HG03575 (cell line): ENCODE results near the gene JAZF1.
"Not testable (repeated sequence)": the region's sequence is repeated elsewhere in the genome, so short reads cannot be mapped to it uniquely, and the experiment has no call there.

Experiments used
- ATAC-seq: cut with Tn5 transposase; IDR thresholded peaks from one replicate; pipeline ENCODE4 v1.9.1; 2021; ENCODE audit not compliant: unreplicated experiment, insufficient number of reproducible peaks, low FRiP score; ENCODE audit errors: extremely low read depth

Gene JAZF1

DNA sequence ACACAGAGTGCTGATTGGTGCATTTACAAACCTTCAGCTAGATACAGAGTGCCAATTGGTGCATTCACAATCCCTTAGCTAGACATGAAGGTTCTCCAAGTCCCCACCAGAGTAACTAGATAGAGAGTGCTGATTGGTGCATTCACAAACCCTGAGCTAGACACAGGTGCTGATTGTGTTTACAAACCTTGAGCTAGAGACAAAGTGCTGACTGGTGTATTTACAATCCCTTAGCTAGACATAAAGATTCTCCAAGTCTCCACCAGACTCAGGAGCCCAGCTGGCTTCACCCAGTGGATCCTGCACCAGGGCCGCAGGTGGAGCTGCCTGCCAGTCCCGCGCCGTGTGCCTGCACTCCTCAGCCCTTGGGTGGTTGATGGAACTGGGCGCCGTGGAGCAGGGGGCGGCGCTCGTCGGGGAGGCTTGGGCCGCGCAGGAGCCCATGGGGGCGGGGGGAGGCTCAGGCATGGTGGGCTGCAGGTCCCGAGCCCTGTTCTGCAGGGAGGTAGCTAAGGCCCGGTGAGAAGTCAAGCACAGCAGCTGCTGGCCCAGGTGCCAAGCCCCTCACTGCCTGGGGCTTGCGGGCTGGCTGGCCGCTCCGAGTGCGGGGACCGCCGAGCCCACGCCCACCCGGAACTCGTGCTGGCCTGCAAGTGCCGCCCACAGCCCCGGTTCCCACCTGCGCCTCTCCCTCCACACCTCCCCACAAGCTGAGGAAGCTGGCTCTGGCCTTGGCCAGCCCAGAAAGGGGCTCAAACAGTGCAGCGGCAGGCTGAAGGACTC is 323.7 kb downstream of the JAZF1 start:
- ATAC-seq, result not testable (repeated sequence)

DNA sequence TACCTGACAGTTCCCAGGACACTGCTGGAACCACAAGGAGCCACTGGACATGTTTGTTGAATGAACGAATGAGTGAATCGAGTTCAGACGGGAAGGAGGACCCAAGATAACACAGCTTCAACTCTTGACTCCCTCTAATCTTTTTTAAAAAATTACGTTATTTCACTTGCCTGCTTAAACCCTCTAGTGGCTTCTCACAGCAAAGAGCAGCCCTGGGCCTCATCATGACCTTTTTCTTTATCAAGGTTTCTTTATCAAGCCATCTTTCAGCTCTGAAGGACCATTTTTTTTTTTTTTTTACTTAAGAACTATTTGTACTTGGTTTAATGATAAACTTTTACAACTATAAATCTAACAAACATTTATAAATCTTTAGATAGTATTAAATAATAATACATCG is 330.1 kb downstream of the JAZF1 start:
- no peak for ATAC-seq

DNA sequence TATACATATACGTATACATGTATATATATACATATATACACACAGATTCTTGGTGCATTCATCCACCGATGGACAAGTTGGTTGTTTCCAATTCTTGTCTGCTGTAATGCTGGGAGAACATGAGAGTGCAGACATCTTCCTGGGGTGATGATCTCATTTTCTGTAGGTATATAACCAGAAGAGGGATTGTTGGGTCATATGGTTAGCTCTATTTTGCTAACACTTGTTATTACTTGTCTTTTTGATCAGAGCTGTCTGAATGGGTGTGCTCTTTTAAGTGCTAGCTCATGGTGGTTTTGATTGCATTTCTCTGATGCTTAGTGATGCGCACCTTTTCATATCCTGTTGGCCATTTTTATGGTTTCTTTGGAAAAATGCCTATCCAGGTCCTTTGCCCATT is 334.2 kb downstream of the JAZF1 start:
- ATAC-seq, result no peak

DNA sequence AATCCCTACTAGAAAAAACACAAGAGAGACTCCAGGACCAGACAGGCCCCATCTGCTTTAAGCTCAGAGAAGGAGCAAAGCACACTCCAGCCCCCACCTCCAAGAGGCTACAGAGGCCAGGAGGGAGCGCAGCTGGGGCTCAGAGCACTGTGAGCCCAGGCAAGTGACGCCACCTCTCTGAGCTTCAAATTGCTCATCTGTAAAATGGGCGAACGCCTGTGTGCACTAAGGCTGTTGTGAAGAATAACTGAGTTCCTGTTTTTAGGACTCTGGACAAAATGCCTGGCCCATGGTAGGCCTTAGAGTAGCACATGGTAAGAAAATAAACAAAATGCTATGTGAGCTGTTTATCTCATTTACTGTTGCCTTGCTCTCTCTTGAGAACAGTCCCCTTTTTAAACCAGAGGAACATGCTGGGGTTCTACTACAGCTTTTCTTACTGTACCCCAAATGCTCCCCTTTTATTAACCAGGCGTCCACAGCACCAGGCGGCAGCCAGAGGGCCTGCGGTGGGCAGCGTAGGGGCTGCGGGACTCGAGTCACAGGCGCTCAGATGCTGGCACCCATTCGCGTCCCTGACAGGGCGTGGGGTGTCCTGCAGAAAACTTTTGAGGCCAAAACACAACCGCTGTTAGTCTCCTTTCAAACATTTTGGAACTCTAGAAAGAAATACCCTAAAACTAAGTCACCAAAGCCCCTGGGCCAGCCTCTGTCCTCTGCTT is 336.9 kb downstream of the JAZF1 start:
- ATAC-seq, result no peak

DNA sequence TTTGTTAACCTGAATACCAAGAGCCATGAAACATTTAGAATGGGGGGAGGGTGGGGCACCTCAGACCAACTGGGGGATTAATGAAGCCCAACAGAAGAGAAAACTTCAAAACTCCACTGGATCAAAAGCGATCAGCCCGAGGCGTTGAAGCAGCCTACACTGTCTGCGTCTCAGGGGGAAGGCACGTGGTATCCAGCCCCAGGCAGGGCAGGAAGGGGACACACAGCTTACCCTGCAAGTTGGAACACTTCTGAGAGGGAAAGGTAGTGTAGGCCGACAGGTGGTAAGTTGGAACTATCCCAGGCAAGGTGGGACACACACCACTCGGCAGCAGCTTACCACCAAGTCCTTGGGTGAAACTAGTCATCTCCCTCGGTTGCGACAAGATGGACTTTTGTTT is 337.7 kb downstream of the JAZF1 start:
- no peak for ATAC-seq

DNA sequence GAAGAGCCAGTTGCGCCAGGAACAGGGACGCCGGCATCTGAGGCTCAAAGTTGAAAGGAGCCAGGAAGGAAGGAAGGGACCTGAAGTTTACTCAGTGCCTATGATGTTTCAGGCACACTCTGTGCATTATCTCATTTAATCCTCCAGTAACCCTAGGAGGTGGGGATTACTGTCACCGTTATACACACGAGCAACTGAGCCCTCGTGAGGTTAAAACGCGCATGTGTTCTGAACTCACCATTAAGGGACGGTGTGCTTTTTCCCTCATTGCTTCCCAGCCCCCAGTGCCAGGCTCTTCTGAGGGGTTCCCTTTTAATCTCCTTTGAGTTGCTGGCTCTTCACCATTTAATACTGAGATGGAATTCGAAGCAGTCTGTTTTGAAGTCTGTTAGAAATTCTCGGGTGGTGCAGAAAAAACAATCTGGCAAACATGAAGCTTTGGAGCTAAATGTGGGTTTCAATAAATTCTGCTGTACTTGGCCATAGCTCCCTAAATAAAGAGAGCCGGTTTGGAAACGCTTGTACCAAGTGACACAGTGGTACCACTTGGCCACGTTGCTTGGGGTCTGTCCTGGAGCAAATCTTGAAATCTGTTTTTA is 338.4 kb downstream of the JAZF1 start:
- no peak for ATAC-seq

DNA sequence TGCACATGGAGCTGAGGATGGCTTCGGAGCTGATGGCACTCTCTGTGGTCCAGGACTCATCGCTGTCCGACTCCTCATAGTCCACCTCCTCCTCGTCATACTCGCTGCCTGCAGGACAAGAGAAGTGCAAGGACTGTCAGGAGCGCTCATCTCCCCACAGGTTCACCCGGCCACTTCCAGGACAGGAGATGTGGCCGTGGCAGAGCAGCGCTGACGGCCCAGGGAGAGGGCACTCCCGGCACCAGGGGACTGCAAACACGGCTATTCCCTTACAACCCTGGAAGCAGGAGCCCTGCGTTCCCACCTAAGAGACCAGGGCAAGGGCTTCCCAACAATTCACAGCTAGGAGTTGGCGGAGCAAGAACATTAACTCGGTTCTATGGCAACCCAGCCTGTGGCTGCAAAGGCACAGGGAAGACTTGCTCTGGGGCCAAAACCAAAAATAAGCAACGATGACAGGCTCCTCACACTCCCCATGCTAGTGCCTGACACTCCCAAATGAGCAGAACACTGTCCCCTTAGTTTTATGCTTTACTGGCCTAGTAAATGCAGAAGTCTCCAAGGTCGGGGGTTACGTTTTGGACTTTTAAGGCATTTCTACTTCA is 339.7 kb downstream of the JAZF1 start:
- ATAC-seq, result no peak

DNA sequence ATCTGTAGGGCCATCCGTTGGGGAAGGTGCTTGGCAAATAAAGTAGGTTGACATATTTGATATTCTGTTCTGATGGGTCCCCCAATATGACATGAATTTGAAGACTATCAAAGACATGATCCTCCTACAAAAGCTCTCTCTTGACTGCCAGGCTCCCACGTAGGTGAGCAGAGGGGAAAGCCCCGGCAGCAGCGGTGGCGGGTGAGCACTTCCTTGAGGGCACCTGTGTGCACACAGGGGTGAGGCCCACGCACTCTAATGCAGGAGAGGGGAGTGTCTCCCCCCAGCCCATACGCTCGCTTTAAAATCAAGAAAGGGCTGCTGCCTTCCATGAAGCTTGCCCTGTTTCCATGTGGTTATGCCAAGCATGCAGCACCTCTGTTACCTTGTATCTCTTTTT is 340.3 kb downstream of the JAZF1 start:
- ATAC-seq, result no peak

DNA sequence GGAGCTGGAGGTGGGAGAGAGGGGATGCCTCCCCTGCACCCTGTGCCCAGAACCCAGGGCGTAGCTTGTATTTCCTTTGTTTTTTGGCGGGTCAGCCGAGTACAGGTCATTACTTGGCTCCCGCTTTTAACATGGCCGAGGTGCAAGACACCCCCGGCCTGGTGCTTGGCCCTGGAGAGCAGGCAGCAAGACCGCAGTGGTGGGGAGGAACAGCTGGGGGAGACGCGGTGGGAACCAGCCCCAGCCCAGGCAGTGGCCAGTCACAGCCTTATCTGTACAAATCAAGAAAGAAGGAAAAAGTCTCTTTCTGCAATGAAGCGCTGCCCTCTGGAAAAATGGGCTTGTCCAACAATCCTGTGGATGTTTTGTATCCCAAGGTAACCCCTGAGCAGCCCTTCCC is 341.5 kb downstream of the JAZF1 start:
- ATAC-seq, result no peak

DNA sequence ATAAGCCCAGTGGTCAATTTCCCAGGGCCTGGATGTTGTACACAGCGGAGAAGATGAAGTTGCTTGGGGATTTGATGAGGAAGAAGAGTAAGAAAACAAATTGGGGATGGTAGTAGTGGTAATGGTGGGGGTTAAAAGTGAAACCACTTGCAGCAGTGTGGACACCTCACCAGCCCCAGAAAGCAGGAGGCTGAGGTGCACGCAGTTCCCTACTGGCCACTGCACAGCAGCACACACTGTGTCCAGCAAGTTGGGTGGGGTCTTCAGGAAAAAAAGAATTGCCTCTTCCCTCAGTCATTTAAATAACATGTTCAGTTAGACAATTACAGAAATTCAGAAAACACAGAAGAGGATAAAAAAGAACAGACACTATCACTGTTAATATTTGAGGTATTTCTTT is 344.1 kb downstream of the JAZF1 start:
- ATAC-seq, result no peak

DNA sequence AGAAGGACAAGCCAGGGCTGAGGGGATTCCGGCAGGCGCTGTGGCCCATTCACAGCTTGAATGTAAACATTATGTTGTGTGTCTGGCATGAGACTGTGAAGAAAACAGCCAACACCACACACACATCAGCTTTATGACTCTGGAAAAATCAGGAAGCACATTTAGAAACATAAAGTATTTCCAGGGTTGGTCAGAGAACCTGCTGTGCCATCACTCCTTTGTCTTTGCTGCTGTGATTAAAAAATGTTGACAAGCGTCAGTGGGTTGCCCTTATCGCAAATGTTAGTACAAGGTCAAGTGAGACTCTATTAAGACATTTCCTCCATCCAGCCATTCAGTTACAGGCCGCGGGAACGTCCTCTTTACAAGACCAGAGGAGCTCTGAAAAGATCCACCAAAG is 345.2 kb downstream of the JAZF1 start:
- no peak for ATAC-seq

DNA sequence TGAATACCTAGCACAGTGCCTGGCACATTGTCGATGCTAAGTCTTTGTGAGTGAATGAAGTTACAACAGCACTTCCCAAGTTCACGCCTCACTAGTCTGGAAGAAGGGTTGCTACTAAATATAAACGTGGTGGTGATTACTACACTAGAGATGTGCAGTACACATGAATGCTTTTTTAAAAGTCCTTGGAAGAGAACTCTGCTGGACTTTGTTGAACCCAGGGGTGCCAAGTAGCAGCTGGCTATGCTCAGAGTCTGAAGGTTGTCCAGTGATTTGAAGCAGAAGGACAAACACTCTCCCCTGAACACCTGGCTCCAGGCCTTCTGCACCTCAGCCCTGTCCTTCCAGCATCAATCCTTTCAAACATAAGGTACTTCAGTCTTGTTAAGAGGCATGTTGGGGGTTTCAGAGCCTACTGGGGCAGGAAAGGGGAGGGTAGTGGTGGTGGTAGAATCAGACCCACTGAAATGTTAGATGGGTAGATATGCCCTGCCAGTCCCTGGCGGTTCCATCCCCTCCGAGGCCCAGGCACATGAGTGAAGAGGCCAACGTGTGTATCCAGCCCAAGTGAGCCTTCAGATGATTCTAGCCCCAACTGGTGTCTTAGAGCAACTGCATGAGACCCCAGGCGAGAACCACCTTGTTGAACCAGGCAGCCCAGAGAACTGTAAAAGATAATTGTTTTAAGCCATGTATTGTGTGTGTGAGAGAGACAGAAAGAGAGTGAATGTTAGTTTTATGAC is 346.2 kb downstream of the JAZF1 start:
- ATAC-seq, result no peak

DNA sequence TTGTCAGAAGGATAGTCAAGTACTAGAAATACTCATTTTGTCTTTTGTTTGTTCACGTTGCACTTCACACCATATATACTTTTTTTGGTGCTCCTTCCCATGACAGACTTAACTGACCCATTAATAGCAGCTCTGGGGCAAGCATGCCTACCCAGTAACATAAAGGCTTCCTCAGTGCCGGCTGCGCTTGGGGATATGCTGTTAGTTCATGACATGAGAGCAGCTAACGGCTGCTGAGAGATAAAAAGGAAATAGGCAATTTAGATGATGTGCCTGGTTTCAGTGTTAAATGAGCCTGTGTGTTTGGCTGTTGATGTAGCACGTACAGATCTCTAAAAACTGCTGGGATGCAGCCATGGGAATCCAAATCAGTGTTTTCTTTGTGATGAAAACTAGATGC is 354.2 kb downstream of the JAZF1 start:
- no peak for ATAC-seq

DNA sequence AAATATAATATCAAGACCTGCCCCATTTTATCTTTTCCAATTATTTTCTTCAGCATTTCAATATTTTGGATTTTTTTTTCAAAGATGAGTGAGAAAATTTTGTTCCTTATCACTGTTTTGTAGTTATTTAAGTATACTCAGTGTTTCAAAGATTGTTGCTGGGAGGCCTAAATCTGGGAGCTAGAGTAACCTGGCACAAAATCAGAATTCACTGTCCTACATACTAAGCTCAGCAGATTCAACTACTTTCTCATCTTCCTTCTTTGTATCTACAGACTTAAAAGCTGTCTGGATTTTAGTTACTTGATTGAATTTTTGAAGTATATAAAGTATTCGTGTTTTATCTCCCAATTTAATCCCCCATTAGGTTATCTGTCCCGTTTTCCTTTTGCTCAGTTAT is 354.7 kb downstream of the JAZF1 start:
- ATAC-seq, result no peak

DNA sequence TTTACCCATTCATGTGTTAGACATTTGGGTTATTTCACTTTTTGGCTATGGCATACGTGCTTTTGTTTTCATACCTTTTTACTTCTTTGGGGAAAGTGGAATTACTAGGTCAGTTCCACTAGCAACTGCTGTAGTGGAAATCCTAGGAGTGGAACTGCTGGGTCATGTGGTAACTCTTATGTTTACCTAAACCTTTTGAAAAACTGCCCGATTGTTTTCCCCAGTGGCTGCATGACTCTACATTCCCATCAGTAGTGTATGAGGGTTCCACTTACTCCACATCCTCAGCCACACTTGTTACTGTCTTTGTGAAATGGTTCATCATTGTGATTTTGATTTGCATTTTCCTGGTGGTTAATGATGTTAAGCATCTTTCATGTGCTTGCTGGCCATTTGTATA is 358.4 kb downstream of the JAZF1 start:
- no peak for ATAC-seq

DNA sequence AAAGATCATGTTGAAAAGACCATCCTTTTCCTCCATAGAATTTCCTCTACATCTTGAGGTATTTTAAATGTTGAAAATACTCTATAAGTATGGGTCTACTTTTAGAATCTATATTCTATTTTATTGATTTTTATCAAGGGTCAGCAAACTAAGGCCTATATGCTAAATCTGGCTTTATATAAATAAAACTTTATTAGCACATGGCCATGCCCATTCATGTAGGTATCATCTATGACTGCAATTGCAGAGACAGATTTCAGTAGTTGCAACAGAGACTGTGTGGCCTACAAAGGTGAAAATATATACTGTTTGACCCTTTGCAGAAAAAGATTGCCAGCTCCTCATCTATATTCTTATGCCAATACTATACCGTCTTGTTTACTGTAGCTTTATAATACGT is 367.9 kb downstream of the JAZF1 start:
- no peak for ATAC-seq

DNA sequence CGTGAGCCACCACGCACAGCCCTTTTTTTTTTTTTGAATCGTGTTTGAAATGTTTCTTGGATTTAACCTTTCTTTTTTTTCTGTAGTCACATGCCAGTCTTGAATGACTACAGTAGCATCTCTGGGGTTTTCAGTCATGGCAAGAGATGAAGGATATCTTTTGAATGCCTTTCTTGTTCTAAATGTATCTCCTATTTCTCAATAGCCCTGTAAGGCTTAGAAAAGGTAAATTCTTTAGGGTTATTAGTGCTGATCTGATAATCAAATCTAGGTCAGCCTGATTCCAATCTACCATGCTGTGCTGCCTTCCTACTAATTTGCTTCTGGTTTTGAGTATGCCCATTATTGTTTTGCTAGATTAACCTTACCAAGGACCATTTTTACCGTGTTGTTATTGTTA is 370.4 kb downstream of the JAZF1 start:
- no peak for ATAC-seq

DNA sequence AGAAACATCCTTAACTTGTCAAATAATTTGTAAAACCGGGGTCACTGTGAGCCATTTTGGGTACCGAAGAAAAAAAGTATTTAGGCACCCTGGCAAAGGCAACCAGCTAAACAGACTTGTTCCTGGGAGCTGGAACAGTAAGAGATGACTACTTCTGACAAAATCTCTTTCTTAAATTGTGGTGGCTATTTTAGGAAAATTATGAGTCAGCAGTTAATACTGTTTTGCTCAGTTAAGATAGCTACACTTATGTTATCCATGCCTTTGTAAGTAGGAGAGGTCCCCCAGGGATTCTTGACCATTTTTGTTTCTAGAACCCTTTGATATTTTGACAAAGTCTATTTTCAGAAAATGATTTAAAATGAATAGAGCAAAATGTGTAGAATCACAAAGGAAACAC is 372.0 kb downstream of the JAZF1 start:
- ATAC-seq, result no peak

DNA sequence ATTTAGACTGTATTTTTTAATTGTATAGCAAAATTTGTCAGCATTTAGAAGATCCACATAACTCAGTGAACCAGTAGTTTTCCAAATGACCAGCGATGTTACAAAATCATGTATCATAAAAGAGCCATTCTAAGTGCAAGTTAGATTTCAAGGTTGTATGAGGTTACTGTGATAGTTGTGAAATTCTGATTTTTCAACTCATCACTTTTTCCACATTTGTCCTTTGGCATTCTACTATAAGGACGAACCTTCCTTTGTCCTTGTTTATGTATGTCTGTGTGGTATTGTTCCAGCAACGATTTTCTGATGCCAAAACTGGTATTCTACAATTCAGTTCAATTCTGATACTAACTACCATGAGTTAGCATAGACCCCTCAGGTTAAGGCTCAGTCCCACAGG is 376.5 kb downstream of the JAZF1 start:
- no peak for ATAC-seq
